ENCODE results near the gene KCNH2.

Gene KCNH2

DNA sequence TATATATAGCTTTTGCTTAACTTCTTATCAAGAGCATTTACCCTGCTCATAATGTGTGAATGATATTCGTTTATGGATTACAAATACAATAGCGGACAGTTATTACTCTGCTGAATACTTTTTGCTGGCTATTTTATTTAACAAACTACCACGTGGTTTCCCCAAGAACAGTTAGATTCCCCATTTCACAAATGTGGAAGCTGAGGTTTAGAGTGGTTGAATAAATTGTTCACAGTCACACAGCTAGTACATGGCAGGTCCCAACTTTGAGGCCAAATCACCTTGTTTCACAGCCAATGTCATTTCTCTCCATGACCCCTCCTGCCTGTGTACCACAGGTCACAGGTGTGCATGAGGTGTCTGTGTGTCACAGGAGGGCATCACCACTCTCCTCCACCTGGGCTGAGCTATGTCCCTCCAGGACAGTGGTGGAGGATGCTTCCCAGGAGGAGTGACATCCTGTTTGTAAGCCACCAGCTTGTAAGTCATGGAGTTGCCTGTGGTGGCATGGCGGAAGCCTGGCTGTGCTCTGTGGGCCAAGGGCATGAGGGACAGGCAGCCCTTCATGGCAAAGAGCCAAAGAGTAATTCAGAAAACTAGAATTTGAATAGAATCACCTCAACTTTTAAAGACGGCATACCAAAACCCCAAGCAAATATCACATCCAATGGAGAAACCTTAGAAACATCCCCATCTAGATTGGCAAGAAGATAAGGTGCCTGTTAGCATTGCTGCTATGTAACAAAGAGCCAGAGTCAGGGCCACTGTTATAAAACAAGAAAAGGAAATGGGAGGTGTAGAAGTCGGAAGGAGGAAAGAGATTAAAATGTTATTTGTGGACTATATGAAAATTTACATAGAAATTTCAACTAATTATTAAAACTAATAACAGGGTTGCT is 73.9 kb downstream of the KCNH2 start:
- no peak for FAIRE-seq
- DNase-seq (ENCODE audit: insufficient read length, low spot score): no peak
- TF ChIP-seq PAX5 (IDR thresholded peaks at IDR 0.05; ENCODE audit: insufficient read depth, low read length, severe bottlenecking): no peak
- no peak for TF ChIP-seq TAF1 (IDR thresholded peaks at IDR 0.05; ENCODE audit: low read depth, low read length)
- no peak for TF ChIP-seq POU2F2 (IDR thresholded peaks at IDR 0.05; ENCODE audit: low read depth, low read length)
- no peak for TF ChIP-seq POLR2AphosphoS5 (IDR thresholded peaks at IDR 0.05; ENCODE audit: low read depth, low read length)
- no peak for TF ChIP-seq POLR2A (IDR thresholded peaks at IDR 0.05; ENCODE audit: low read depth, low read length)

DNA sequence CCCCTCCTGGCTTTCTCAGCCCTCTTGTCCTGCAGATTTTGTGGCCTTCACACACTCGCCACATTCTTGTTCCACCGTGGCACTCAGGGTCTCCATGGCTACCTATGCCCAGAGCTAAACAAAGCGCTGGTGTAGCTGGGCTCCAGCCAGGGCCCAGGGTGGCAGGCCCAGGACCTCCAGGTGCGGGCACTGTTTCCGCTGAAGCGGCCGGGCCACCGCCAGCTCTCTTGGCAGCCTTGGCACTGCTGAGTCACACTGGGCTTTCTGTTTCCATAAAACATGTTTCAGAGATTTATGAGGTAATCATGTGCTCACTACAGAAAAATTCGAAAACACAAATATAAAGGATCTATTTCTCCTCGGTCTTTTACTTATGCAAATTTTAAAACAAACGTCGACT is 74.5 kb downstream of the KCNH2 start:
- no peak for FAIRE-seq
- no peak for DNase-seq (ENCODE audit: insufficient read length, low spot score)

DNA sequence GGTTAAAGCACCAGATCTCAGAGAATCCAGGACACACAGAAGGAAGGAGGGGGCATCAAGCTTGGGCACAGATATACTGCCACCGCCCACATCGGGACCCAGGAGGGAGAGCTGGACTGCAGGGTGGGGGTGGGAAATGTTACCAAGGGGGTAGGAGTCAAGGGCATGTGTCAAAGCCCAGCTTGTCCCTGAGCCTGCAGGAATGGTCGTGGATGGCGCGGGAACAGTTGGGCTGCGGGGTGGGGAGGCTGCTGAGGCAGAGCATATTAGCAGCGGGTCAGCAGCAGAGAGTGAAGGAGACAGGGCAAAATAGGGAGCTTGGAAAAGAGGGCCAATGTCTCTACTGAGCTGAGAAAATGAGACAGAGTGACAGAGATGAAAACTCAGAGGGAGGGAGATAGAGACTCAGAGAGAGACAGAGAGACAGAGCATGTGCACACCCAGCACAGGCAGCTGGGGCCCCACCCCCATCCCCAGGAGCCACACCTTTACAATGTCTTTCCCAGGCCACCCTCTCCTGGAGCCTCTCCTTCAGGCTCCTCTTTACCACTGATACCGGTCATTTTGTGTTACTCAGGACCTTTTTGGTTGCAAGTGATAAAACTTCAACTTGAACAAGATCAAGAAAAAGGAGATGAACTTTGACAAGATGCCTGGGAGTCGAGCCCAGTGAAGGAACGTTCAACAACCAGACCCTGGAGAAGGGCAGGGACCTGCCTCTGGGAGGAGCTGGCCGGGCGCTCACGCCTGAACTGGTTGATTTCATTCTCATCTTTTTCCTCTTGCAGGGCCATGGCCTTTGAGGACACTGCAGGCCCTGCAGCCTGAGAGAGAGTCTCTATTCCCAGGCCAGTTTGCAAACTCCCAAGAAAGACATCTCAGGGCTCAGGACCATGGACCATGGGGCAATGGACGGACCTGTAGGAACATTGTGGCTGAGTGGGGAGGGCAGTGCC is 75.8 kb downstream of the KCNH2 start:
- DNase-seq (ENCODE audit: insufficient read length, low spot score) (no peak), FAIRE-seq (no peak)
- TF ChIP-seq POU2F2 (IDR thresholded peaks at IDR 0.05; ENCODE audit: low read depth, low read length): no peak
- TF ChIP-seq TAF1 (IDR thresholded peaks at IDR 0.05; ENCODE audit: low read depth, low read length): no peak
- no peak for TF ChIP-seq SPI1 (IDR thresholded peaks at IDR 0.05; ENCODE audit: low read depth, low read length)
- no peak for TF ChIP-seq POLR2A (IDR thresholded peaks at IDR 0.05; ENCODE audit: low read depth, low read length)
- no peak for TF ChIP-seq PAX5 (IDR thresholded peaks at IDR 0.05; ENCODE audit: insufficient read depth, low read length, severe bottlenecking)
- no peak for TF ChIP-seq POLR2AphosphoS5 (IDR thresholded peaks at IDR 0.05; ENCODE audit: low read depth, low read length)

More for the DNA sequence above, 74.5 kb downstream of the KCNH2 start:
- no peak for TF ChIP-seq POLR2A (IDR thresholded peaks at IDR 0.05; ENCODE audit: low read depth, low read length)
- TF ChIP-seq POU2F2 (IDR thresholded peaks at IDR 0.05; ENCODE audit: low read depth, low read length): no peak
- TF ChIP-seq SPI1 (IDR thresholded peaks at IDR 0.05; ENCODE audit: low read depth, low read length): no peak
- TF ChIP-seq POLR2AphosphoS5 (IDR thresholded peaks at IDR 0.05; ENCODE audit: low read depth, low read length): no peak
- no peak for TF ChIP-seq TAF1 (IDR thresholded peaks at IDR 0.05; ENCODE audit: low read depth, low read length)
- TF ChIP-seq PAX5 (IDR thresholded peaks at IDR 0.05; ENCODE audit: insufficient read depth, low read length, severe bottlenecking): no peak

- TF ChIP-seq POLR2A (IDR thresholded peaks at IDR 0.05; ENCODE audit: low read depth, low read length) (no peak), TAF1 (IDR thresholded peaks at IDR 0.05; ENCODE audit: low read depth, low read length) (no peak), SPI1 (IDR thresholded peaks at IDR 0.05; ENCODE audit: low read depth, low read length) (no peak), PAX5 (IDR thresholded peaks at IDR 0.05; ENCODE audit: insufficient read depth, low read length, severe bottlenecking) (no peak), POLR2AphosphoS5 (IDR thresholded peaks at IDR 0.05; ENCODE audit: low read depth, low read length) (no peak), POU2F2 (IDR thresholded peaks at IDR 0.05; ENCODE audit: low read depth, low read length) (no peak)
- DNase-seq (ENCODE audit: insufficient read length, low spot score) (no peak), FAIRE-seq (no peak)
These were observed 76.7 kb downstream of the KCNH2 start for GRCh38 chr7:150901160-150902035.

- TF ChIP-seq POLR2A (IDR thresholded peaks at IDR 0.05; ENCODE audit: low read depth, low read length) (no peak), TAF1 (IDR thresholded peaks at IDR 0.05; ENCODE audit: low read depth, low read length) (no peak), POLR2AphosphoS5 (IDR thresholded peaks at IDR 0.05; ENCODE audit: low read depth, low read length) (no peak), POU2F2 (IDR thresholded peaks at IDR 0.05; ENCODE audit: low read depth, low read length) (no peak), PAX5 (IDR thresholded peaks at IDR 0.05; ENCODE audit: insufficient read depth, low read length, severe bottlenecking) (no peak), SPI1 (IDR thresholded peaks at IDR 0.05; ENCODE audit: low read depth, low read length) (no peak)
- DNase-seq (ENCODE audit: insufficient read length, low spot score): no peak
- no peak for FAIRE-seq
These were observed 77.4 kb downstream of the KCNH2 start for GRCh38 chr7:150900675-150901074.

DNA sequence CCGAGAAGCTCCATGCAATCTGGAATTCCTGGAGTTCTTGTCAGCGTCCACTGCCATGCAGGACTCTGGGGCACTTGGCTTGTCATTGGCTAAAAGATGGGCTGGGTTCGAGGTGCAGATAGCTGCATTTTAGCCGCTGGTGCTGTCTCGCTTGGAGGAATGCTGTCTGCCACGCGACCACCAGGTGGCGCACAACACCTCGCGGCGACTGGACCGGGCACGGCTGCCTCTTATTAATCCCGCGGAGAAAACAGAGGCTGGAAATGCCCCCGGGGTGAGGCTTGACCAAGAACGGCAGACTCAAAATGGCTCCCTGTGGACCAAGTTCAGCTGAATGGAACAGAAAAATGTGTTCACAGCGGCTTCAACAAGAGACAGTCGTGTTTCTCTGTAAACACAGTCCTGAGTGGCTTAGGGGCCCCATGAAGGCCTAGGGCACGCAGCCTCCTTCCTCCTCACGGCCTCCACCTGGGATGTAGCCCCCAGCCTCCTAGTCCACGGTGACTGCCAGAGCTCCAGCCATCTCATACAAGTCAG is 79.6 kb downstream of the KCNH2 start:
- TF ChIP-seq POLR2AphosphoS5 (IDR thresholded peaks at IDR 0.05; ENCODE audit: low read depth, low read length) (no peak), SPI1 (IDR thresholded peaks at IDR 0.05; ENCODE audit: low read depth, low read length) (no peak), TAF1 (IDR thresholded peaks at IDR 0.05; ENCODE audit: low read depth, low read length) (no peak), PAX5 (IDR thresholded peaks at IDR 0.05; ENCODE audit: insufficient read depth, low read length, severe bottlenecking) (no peak)
- peak; percentile 68 for DNase-seq (ENCODE audit: insufficient read length, low spot score)
- peak; percentile 88 for FAIRE-seq

DNA sequence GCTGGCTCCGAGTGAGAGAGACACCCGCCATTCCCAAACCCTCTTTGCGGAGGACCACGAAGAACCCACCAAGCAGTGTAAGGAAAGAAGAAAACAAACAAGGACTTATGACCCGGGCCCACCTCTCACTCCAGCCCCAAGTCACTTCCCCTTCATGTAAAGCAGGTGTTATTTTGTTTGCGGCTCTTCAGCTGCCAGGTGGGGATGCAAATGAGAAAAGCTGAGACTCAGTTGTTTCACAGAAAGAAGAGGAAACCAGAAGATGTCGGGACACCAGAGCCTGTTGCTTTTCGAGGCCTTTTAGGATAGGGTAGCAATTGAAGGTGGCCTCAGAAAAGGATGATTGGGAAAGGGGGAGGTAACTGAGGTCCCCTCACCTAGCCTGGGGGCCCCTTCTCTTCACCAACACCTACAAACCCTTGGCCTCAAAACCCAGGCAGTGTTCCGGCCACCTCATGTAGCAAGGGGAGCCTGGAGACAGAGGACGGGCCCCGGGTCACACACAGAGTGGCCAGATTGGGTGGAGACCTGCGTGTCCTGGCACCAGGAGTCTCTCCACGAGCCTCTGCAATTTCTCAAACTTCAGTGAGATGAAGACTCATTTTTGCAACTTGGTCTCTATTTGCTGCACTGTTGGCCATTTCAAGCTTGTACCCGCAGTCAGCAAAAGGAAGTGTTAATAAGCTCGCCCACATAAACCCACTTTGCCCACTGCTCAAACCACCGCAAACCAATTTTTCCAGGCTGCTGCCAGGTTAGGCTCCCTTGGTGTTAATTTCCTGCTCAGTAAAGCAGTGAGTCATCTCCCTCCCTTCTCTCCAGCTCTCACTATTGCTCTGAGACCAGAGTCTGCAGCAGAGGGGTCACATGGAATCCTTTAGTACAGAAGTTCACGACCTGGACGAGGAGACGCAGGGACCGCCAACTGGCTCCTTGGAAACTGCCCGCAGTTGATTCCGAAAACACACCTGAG is 80.3 kb downstream of the KCNH2 start:
- DNase-seq (ENCODE audit: insufficient read length, low spot score): no peak
- FAIRE-seq: peak; percentile 9
- TF ChIP-seq PAX5 (IDR thresholded peaks at IDR 0.05; ENCODE audit: insufficient read depth, low read length, severe bottlenecking): no peak
- peak; percentile 44; the same call in 1 of the 2 replicates for TF ChIP-seq SPI1 (IDR thresholded peaks at IDR 0.05; ENCODE audit: low read depth, low read length)
